Measurements from ENCODE around the gene LRP1B.

LRP1B gene

DNA sequence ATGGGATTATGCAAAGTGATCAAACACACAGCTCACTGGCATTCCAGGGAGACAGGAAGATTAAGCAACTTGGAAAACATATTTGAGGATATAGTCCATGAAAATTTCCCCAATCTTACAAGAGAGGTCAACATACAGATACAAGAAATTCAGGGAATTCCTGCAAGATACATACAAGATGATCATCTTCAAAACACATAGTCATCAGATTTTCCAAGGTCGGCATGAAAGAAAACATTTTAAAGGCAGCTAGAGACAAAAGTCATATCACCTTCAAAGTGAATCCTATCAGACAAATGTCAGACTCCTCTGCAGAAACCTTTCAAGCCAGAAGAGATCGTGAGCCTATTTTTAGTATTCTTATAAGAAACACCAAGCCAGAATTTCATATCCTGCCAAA lies 1188.5 kb downstream of the LRP1B start:
- DNase-seq (ENCODE audit: extremely low read depth, low read depth): no peak
- no peak overlapping the region for H3K4me3 ChIP-seq (replicated peaks; ENCODE audit: low read depth, low read length)
- no peak for TF ChIP-seq CTCF (IDR thresholded peaks at IDR 0.05; ENCODE audit: low read depth, low read length, missing control alignments)

- TF ChIP-seq CTCF (IDR thresholded peaks at IDR 0.05; ENCODE audit: low read depth, low read length, missing control alignments): no peak
- no peak for DNase-seq (ENCODE audit: extremely low read depth, low read depth)
- H3K4me3 ChIP-seq (replicated peaks; ENCODE audit: low read depth, low read length): no peak overlapping the region
Measured at GRCh38 chr2:140929849-140930248, 1201.0 kb downstream of the LRP1B start.

DNA sequence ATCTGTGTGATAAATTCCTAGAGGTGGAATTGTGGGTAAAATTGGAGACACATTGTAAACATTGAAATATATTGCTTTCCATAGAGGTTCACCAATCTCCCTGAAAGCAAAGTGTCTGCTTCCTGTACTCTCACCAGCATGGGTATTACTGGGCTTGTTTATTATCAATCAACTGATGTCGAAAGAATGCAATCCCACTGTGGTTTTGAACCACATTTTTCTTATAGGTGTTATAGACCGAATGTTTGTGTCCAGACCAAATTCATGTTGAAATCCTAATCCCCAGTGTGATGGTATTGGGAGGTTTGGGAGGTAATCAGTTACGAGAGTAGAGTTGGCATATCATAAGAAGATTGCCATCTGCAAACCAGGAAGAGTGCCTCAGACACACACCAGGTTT lies 1212.4 kb downstream of the LRP1B start:
- no peak for DNase-seq (ENCODE audit: extremely low read depth, low read depth)
- TF ChIP-seq CTCF (IDR thresholded peaks at IDR 0.05; ENCODE audit: low read depth, low read length, missing control alignments): no peak
- H3K4me3 ChIP-seq (replicated peaks; ENCODE audit: low read depth, low read length): no peak overlapping the region

DNA sequence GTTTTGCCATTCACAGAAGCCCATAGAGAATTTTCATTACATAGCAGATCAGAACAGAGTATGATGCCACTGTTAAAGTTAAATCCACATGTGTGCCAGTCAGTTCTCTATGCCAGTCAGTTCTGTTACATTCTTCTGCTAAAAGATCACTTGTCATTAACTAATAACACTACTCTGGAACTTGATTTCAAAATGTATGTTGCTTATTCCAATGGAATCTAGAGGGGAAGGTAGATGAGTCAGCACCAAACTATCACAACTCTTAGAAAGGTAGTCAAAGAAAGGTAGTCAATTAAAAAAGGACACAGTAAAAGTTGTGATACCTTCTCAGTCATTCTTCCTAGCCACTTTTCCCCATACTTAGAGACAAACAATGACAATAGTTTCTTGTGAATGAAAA lies 1214.4 kb downstream of the LRP1B start:
- H3K4me3 ChIP-seq (replicated peaks; ENCODE audit: low read depth, low read length): no peak overlapping the region
- TF ChIP-seq CTCF (IDR thresholded peaks at IDR 0.05; ENCODE audit: low read depth, low read length, missing control alignments): no peak
- no peak for DNase-seq (ENCODE audit: extremely low read depth, low read depth)

GRCh38 chr2:140910683-140911082 lies 1220.1 kb downstream of the LRP1B start:
- DNase-seq (ENCODE audit: extremely low read depth, low read depth): no peak
- no peak overlapping the region for H3K4me3 ChIP-seq (replicated peaks; ENCODE audit: low read depth, low read length)
- no peak for TF ChIP-seq CTCF (IDR thresholded peaks at IDR 0.05; ENCODE audit: low read depth, low read length, missing control alignments)

GRCh38 chr2:140905083-140905781 lies 1225.6 kb downstream of the LRP1B start:
- no peak for DNase-seq (ENCODE audit: extremely low read depth, low read depth)
- TF ChIP-seq CTCF (IDR thresholded peaks at IDR 0.05; ENCODE audit: low read depth, low read length, missing control alignments): no peak
- no peak overlapping the region for H3K4me3 ChIP-seq (replicated peaks; ENCODE audit: low read depth, low read length)

DNA sequence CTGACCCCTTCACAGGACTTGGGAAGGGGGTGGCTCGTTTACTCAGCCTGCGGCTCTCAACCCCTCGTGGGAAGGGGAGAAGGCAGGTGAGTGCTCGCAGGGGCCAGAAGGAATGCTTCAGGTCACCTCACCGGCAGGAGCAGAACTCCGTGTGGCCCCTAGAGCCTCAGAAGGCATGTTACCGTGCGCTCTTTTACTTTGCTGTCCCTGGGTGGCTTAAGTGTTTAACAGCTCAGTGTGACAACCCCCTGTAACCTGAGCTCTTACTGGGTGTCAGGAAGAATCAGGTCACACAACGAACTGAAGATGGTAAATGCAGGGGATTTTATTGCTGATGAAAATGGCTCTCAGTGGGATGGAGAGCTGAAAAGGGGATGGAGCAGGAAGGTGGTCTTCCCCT lies 1235.4 kb downstream of the LRP1B start:
- TF ChIP-seq CTCF (IDR thresholded peaks at IDR 0.05; ENCODE audit: low read depth, low read length, missing control alignments): no peak
- H3K4me3 ChIP-seq (replicated peaks; ENCODE audit: low read depth, low read length): no peak overlapping the region
- DNase-seq (ENCODE audit: extremely low read depth, low read depth): no peak
